ENCODE data around the gene TMPRSS4.

The TMPRSS4 gene

GRCh38 chr11:118157186-118157895 is 80.5 kb downstream of the TMPRSS4 start:
- DNase-seq, result no peak

DNA sequence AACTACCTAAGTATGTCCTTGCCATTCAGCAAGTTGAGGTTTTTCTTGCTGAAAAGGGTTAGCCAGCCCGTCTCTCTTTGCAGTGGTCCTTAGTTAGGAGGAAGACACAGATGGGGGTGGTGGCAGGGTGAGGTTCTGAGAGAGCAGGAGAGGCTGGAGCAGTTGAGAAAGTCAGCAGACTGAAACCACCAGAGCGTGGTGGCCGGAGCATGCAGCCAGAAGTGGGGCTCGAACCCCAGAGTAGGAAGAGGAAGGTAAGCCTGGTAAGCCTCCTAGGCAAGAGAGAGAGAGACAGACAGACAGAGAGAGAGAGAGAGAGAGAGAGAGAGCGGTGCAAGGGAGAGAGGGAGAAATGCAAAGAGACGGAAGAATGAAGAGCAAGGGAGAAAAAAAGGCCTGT is 84.9 kb downstream of the TMPRSS4 start:
- DNase-seq, result no peak

DNA sequence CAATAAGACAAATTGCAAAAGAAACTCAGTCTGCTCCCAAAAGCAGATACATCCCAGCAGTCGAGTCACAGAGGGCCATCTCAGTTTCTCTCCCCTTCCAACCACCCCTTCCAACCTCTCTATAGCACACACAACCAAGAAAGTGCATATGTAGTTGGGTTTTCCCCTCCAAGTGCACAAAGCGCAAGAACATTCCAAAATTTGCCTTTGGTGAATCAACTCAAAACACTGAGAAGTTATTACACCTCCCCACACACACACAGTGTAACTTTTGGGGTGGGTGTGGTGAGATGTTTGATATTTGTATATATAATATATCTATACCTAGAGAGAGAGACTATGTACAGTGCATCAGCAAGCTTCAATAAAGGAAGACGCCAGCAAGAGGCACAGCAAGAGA is 86.0 kb downstream of the TMPRSS4 start:
- no peak for DNase-seq

- DNase-seq, result no peak
Observed at GRCh38 chr11:118163494-118163893, 86.6 kb downstream of the TMPRSS4 start.

- DNase-seq, result no peak
Observed at GRCh38 chr11:118164885-118165284, 88.0 kb downstream of the TMPRSS4 start.

- DNase-seq, result no peak
Observed at GRCh38 chr11:118166641-118167040, 89.8 kb downstream of the TMPRSS4 start.

GRCh38 chr11:118167253-118167652 is 90.4 kb downstream of the TMPRSS4 start:
- no peak for DNase-seq

GRCh38 chr11:118167906-118168305 is 91.0 kb downstream of the TMPRSS4 start:
- DNase-seq, result no peak

GRCh38 chr11:118168316-118168715 is 91.4 kb downstream of the TMPRSS4 start:
- DNase-seq, result no peak

- no peak for DNase-seq
Observed at GRCh38 chr11:118168751-118169150, 91.9 kb downstream of the TMPRSS4 start.

DNA sequence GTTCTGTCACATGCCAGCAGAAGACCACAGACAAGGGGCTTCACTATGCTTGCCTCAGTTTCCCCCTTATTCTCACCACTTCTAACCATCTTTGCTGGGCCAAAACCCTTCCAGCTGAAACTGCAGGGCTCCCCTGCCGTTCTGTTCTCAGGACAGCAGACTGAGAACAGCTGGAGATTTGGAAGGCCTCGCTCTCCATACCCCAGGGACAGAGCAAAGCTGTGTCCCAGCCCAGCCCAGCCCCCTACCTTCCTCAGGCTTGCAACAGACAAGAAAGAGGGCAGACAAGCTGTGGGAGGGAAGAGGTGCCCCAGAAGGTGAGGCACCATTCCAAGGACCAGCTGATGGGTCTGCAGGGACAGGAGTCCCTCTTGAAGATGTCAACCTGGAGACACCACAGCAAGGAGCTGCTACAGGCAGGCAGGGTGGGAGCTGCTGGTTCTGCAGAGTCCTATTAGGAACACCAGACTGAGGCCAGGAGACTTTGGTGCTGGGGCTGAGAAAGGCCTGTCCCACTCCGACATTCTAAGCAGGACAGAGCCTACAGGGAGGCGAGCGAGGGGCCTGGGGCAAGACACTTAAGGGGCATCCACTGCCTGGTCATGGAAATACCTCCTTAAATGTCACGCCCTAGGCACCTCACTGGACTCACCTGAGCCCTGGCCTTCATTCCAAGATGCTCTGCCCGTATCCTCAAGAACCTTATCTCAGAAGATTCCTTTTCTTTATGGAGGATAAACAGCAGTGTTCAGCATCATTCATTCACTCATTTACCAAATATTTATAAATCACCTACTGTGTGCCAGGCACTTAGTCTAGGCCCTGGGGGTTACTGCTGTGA is 92.6 kb downstream of the TMPRSS4 start:
- DNase-seq, result no peak

DNA sequence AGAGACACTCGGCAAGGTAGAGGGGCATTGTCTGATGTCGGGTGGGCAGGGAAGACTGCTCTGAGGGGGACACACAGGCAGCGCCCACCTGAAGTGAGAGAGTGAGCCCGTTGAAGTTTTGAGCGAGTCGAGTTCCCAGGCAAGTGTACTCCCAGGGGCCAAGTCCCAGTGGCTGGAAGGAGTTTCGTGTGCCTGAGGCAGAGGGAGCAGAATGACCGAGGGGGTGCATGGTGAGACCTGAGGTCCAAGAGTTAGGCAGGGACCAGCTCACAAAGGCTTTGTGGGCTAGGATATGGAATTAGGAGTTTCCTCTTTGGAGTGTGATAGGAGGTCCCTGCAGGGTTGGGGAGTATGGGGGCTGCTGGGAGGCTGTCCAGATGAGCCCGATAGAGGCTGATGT is 93.4 kb downstream of the TMPRSS4 start:
- no peak for DNase-seq

GRCh38 chr11:118170882-118171268 is 94.0 kb downstream of the TMPRSS4 start:
- DNase-seq, result no peak
